ENCODE results near the gene DNASE2B. TPM values are rescaled to one million over a fixed set of nuclear protein-coding genes. Genes with fewer than 3 reads are reported as not detected.

The DNASE2B gene
- total and polyA plus RNA-seq, 2 experiments from 2014 or later: not detected

- no peak for TF ChIP-seq ZNF462 (CRISPR knock-in tag; IDR thresholded peaks at IDR 0.05)
- no peak for TF ChIP-seq ZNF331 (CRISPR knock-in tag; IDR thresholded peaks at IDR 0.05; ENCODE audit: low read depth)
- TF ChIP-seq ETS1 (IDR thresholded peaks at IDR 0.05): no peak
- no peak for TF ChIP-seq EZH2phosphoT487 (IDR thresholded peaks at IDR 0.05; ENCODE audit: unreplicated experiment)
- no peak for TF ChIP-seq CTCF (conservative IDR thresholded peaks at IDR 0.05; ENCODE audit: low read depth in 2 of 2)
- TF ChIP-seq STAT1 (IDR thresholded peaks at IDR 0.05; ENCODE audit: unreplicated experiment): no peak
- TF ChIP-seq ZNF114 (CRISPR knock-in tag; IDR thresholded peaks at IDR 0.05): no peak
- TF ChIP-seq EZH2 (IDR thresholded peaks at IDR 0.05; ENCODE audit: low read depth, unreplicated experiment): no peak
Measured at GRCh38 chr1:84376000-84376910, 22.0 kb upstream of the DNASE2B start (continued).
